ENCODE data around the gene PCSK6. TPM values are rescaled to one million over a fixed set of nuclear protein-coding genes. Genes with fewer than 3 reads are reported as not detected.

PCSK6 gene
- total RNA-seq, 4 donors from 2014 or later, result 10.6 to 98.2 (median 12.8) TPM

DNA sequence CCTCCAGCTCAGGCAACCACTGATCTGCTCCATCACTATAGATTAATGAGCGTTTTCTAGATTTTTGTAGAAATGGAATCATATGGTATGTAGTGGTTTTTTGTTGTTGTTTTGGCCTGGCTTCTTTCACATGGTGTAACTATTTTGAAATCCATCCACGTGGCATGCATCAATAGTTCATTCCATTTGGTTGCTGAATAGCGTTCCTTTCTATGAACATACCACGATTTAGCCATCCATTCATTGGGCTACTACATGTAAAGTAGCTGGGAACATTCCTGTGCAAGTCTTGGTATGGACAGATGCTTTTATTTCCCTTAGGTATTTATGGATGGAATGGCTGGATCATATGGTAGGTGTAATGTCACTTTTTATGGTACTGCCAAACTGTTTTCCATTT is 227.0 kb downstream of the PCSK6 start:
- Histone ChIP-seq H3K9me3 (no peaks in the 10 kb centered on the region), H3K4me1 (peaks cover 0 to 7% (median 0%) of the 10 kb centered on the region in 4 donors), H3K4me3 (no peak overlapping the region), H3K27ac (no peak overlapping the region), H3K36me3 (no peaks in the 10 kb centered on the region), H3K27me3 (no peaks in the 10 kb centered on the region)
- no peak for DNase-seq
- TF ChIP-seq POLR2A (IDR thresholded peaks at IDR 0.05), result no peak
- TF ChIP-seq, protein P1, sequence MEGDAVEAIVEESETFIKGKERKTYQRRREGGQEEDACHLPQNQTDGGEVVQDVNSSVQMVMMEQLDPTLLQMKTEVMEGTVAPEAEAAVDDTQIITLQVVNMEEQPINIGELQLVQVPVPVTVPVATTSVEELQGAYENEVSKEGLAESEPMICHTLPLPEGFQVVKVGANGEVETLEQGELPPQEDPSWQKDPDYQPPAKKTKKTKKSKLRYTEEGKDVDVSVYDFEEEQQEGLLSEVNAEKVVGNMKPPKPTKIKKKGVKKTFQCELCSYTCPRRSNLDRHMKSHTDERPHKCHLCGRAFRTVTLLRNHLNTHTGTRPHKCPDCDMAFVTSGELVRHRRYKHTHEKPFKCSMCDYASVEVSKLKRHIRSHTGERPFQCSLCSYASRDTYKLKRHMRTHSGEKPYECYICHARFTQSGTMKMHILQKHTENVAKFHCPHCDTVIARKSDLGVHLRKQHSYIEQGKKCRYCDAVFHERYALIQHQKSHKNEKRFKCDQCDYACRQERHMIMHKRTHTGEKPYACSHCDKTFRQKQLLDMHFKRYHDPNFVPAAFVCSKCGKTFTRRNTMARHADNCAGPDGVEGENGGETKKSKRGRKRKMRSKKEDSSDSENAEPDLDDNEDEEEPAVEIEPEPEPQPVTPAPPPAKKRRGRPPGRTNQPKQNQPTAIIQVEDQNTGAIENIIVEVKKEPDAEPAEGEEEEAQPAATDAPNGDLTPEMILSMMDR (IDR thresholded peaks at IDR 0.05), result no peak

DNA sequence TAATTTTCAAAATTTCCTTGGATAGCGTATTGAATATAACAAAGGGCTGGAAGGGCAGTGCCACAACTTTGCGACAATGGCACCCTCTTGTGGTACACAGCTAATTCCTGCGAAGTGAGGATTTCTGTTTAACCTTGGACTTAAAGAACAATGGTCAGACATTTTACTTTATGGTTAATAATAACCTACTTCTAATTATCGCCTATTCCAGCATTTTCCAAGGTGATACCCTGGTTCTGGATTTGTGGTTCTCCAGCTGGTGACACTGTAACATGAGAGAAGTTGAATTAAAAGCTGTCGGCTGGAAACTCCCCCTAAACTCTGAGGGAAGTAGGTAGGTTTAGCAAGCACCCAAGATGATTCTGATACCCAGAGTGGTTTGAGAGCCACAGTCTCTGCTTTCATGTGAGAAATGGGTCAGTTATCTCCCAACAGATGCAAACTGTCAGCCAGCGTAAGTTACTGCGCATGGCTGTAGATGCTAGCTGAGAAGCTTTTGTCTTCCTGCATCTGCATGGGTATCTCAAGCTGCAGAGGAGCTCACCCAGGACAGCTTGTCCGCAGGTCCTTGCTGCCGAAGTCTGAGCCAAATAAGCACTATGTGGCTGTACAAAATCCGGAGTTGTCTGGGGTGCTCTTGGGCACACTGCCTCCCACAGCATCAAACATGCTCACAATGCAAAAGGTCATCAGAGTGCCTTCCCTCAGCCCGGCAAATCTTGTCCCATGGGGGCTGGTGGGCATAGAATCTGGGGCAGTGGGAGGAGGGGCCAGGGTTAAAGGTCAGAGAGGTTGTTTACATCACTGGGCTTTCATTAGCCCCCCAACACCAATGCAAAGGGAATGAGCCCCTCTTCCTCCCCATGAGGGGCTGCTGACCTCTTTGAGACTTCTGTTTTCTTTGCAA is 231.0 kb downstream of the PCSK6 start:
- DNase-seq, result peak in 2 of 3 donors; percentile 49 to 84
- H3K4me3 ChIP-seq, result no peak overlapping the region
- H3K36me3 ChIP-seq, result no peaks in the 10 kb centered on the region
- H3K27ac ChIP-seq, result no peak overlapping the region
- H3K27me3 ChIP-seq, result no peaks in the 10 kb centered on the region
- H3K9me3 ChIP-seq, result no peaks in the 10 kb centered on the region
- H3K4me1 ChIP-seq, result peaks cover 0 to 7% (median 0%) of the 10 kb centered on the region in 4 donors
- TF ChIP-seq, protein P1 (IDR thresholded peaks at IDR 0.05), result peak; percentile 74 to 95 (median 88)
- no peak for TF ChIP-seq POLR2A (IDR thresholded peaks at IDR 0.05)

DNA sequence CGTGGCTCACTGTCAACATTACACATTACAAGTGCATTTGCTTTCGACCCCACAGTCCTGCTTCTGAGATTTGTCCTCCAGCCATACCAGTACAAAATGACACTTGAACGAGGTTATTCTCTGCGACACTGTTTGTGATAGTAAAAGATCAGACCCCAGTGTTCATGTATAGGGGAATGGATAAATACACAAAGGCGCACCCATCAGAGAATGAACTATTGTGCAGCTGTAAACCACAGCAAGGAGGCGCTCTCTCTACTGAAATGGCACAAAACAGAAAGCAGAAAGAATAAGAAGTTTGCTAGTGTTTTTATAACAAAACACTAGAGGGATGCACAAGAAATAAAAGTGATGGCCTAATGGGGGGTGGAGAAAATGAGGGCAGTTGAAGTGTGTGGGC is 232.8 kb downstream of the PCSK6 start:
- DNase-seq, result no peak
- Histone ChIP-seq H3K36me3 (no peaks in the 10 kb centered on the region), H3K27me3 (no peaks in the 10 kb centered on the region), H3K4me1 (peaks cover 0 to 16% (median 0%) of the 10 kb centered on the region in 4 donors), H3K27ac (no peak overlapping the region), H3K4me3 (no peak overlapping the region), H3K9me3 (no peaks in the 10 kb centered on the region)
- TF ChIP-seq, protein P1 (IDR thresholded peaks at IDR 0.05), result peak in 4 of 6 experiments; percentile 28 to 44 (median 40)
- no peak for TF ChIP-seq POLR2A (IDR thresholded peaks at IDR 0.05)

DNA sequence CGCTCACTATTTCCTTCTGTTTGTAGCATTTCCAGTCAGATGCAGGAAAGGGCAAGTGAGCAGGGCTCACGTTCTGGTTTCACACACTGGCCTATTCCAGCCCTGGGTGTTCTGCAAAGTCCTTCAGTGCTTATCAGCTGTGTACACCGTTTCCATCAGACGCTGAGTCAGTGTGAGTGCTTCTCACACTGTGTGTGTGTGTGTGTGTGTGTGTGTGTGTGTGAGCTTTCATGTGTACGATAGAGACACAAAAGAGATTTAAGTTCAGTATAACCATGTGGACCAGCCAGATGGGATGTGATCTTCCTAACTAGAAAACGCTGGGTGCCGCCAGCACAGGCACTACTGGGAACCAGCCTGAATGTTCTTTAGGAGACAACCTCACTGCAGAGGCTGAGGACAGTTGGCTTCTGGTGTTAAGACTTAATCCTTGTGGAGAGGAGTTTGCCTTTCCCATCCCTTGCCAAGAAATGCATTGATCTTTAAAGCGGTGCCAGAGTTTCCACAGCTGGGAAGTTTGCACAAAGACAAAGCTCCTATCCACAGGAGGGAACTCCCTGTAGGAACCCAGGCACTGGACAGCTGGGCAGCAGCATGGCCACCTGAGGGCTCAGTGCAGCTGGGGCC is 233.8 kb downstream of the PCSK6 start:
- Histone ChIP-seq H3K9me3 (no peaks in the 10 kb centered on the region), H3K27ac (peak overlapping the region in 1 of 4 donors; percentile 14), H3K4me1 (peaks cover 0 to 16% (median 0%) of the 10 kb centered on the region in 4 donors), H3K36me3 (no peaks in the 10 kb centered on the region), H3K4me3 (no peak overlapping the region), H3K27me3 (no peaks in the 10 kb centered on the region)
- TF ChIP-seq, protein P1 (IDR thresholded peaks at IDR 0.05), result no peak
- TF ChIP-seq POLR2A (IDR thresholded peaks at IDR 0.05), result no peak
- no peak for DNase-seq

DNA sequence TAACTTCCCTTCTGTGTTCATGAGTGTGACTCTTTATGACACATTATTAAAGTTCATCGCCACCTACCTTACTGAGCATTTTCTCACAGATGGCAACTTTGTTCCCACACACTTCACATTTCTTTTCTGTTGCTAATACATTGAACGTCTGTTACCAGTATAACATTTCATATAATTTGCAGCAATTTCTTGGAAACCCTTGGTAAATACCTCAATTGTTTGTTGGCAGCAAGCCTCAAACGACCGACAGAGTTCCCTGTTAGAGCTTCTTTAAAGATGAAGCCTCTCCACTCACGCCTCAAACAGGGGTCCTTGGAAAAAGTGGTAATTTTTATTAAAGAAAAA is 234.5 kb downstream of the PCSK6 start:
- TF ChIP-seq, protein P1 (IDR thresholded peaks at IDR 0.05), result no peak
- TF ChIP-seq POLR2A (IDR thresholded peaks at IDR 0.05), result no peak
- Histone ChIP-seq H3K9me3 (no peaks in the 10 kb centered on the region), H3K36me3 (no peaks in the 10 kb centered on the region), H3K27me3 (no peaks in the 10 kb centered on the region), H3K4me1 (peaks cover 0 to 23% (median under 1%) of the 10 kb centered on the region in 4 donors), H3K4me3 (no peak overlapping the region), H3K27ac (no peak overlapping the region)
- no peak for DNase-seq

Data from Peyer's patch (tissue), 4 donors.